HepG2 (cell line): ENCODE measurements around the gene BBS1. TPM values are rescaled to one million over a fixed set of nuclear protein-coding genes. Genes with fewer than 3 reads are reported as not detected.

ENCODE experiments used
- ATF7 ChIP-seq, 2 experiments: fragments of 450-650 bp in 1 of 2; sonication (generic) in 1 of 2; formaldehyde crosslinking in 1 of 2; IDR thresholded peaks; 2 replicates each; pipeline versions ENCODE4 v1.4.0 to v1.6.1; 2016 to 2020; ENCODE audit warnings: antibody characterized with exemption in 1 of 2, mild to moderate bottlenecking in 1 of 2, missing genetic modification reagents in 1 of 2
- DNMT1 ChIP-seq: sonication (generic); formaldehyde crosslinking; IDR thresholded peaks from 2 replicates; pipeline ENCODE4 v1.5.1; 2020; ENCODE audit warnings: mild to moderate bottlenecking, missing genetic modification reagents
- MED1 ChIP-seq: sonication (generic); formaldehyde crosslinking; IDR thresholded peaks from 2 replicates; pipeline ENCODE4 v1.4.0; 2020; ENCODE audit warnings: missing genetic modification reagents
- NFKB2 ChIP-seq: sonication (generic); formaldehyde crosslinking; IDR thresholded peaks from 2 replicates; pipeline ENCODE4 v1.4.0; 2020; ENCODE audit warnings: missing genetic modification reagents, borderline replicate concordance
- NR1H2 ChIP-seq: sonication (generic); formaldehyde crosslinking; IDR thresholded peaks from 2 replicates; pipeline ENCODE4 v1.8.1; 2022; ENCODE audit warnings: low read depth, missing genetic modification reagents, borderline replicate concordance
- RORA ChIP-seq: sonication (generic); formaldehyde crosslinking; IDR thresholded peaks from 2 replicates; pipeline ENCODE4 v1.5.0; 2020; ENCODE audit warnings: mild to moderate bottlenecking, missing genetic modification reagents, moderate library complexity
- SP5 ChIP-seq: IDR thresholded peaks from 2 replicates; pipeline ENCODE4 v1.6.1; 2016; ENCODE audit warnings: low read depth, borderline replicate concordance
- SRSF4 ChIP-seq: fragments of 200-400 bp; formaldehyde crosslinking; IDR thresholded peaks from one replicate; pipeline ENCODE4 v1.6.1; 2018; ENCODE audit warnings: mild to moderate bottlenecking, low read depth, low read length, moderate library complexity; ENCODE audit not compliant: poor library complexity, severe bottlenecking
- ZNF160 ChIP-seq: sonication (generic); formaldehyde crosslinking; IDR thresholded peaks from 2 replicates; pipeline ENCODE4 v1.8.0; 2022; ENCODE audit warnings: mild to moderate bottlenecking, inconsistent platforms, missing genetic modification reagents
- ZNF317 ChIP-seq: sonication (generic); formaldehyde crosslinking; IDR thresholded peaks from 2 replicates; pipeline ENCODE4 v1.5.0; 2020; ENCODE audit warnings: mild to moderate bottlenecking, missing genetic modification reagents
- ZNF441 ChIP-seq: sonication (generic); formaldehyde crosslinking; IDR thresholded peaks from 2 replicates; pipeline ENCODE4 v1.7.0; 2021; ENCODE audit warnings: missing genetic modification reagents, borderline replicate concordance
- ZNF451 ChIP-seq: sonication (generic); formaldehyde crosslinking; IDR thresholded peaks from 2 replicates; pipeline ENCODE4 v1.5.0; 2020; ENCODE audit warnings: mild to moderate bottlenecking, missing genetic modification reagents
- ZNF576 ChIP-seq: sonication (generic); formaldehyde crosslinking; IDR thresholded peaks from 2 replicates; pipeline ENCODE4 v1.4.0; 2020; ENCODE audit warnings: mild to moderate bottlenecking, missing genetic modification reagents
- ZNF580 ChIP-seq: IDR thresholded peaks from 2 replicates; pipeline ENCODE4 v1.6.1; 2016; ENCODE audit warnings: low read depth, borderline replicate concordance
- ZNF710 ChIP-seq: sonication (generic); formaldehyde crosslinking; IDR thresholded peaks from 2 replicates; pipeline ENCODE4 v1.5.0; 2020; ENCODE audit warnings: mild to moderate bottlenecking, missing genetic modification reagents, borderline replicate concordance
- ZNF781 ChIP-seq: sonication (generic); formaldehyde crosslinking; IDR thresholded peaks from 2 replicates; pipeline ENCODE4 v1.5.1; 2020; ENCODE audit warnings: borderline replicate concordance, mild to moderate bottlenecking, missing genetic modification reagents; ENCODE audit errors: not compliant biosample characterization
- ZSCAN31 ChIP-seq: sonication (generic); formaldehyde crosslinking; IDR thresholded peaks from 2 replicates; pipeline ENCODE4 v1.5.0; 2020; ENCODE audit warnings: low read depth, mild to moderate bottlenecking, missing genetic modification reagents
- polyA plus RNA-seq, 8 experiments: library from polyadenylated mRNA; depleted of rRNA in 3 of 8; stranded (reverse) in 7 of 8; unstranded in 1 of 8; fragments of >200 nt; fragmentation: Illumina TruSeq in 4 of 8; extraction: Trizol in 4 of 8; gene quantifications; 2 replicates each; pipeline versions ENCODE4 v1.2.1 to v1.2.3, GENCODE V29; 2011 to 2016; ENCODE audit warnings: low read depth in 4 of 8, missing spikeins in 1 of 8, mixed read lengths in 1 of 8; ENCODE audit not compliant: insufficient read depth in 1 of 8
- total RNA-seq, 5 experiments: library from RNA; depleted of rRNA; stranded (reverse); fragments of >200 nt; fragmentation: Illumina TruSeq; extraction: Trizol; gene quantifications; 2 replicates each; pipeline ENCODE4 v1.2.3, GENCODE V29; 2016; ENCODE audit warnings: low read depth in 1 of 5
- TF ChIP-seq, protein P1 (sequence below): sonication (generic); formaldehyde crosslinking; IDR thresholded peaks from 2 replicates; pipeline ENCODE4 v1.4.0; 2020; ENCODE audit warnings: missing genetic modification reagents
- TF ChIP-seq, protein P2 (sequence below): IDR thresholded peaks from 2 replicates; pipeline ENCODE4 v1.4.0; 2020; ENCODE audit warnings: mild to moderate bottlenecking, missing genetic modification reagents

Gene BBS1
- total and polyA plus RNA-seq, 2 of the 13 experiments (the other 11 are each of a cell fraction or from before 2014, with no cell fraction given), result 11.7 to 14.1 TPM

- TF ChIP-seq ZSCAN31, result peak; percentile 40; the same call in 1 of the 2 replicates
- TF ChIP-seq RORA (CRISPR knock-in tag), result no peak
- peak; percentile 63; the same call in 1 of the 2 replicates for TF ChIP-seq ZNF710 (CRISPR knock-in tag)
- TF ChIP-seq, protein P1, sequence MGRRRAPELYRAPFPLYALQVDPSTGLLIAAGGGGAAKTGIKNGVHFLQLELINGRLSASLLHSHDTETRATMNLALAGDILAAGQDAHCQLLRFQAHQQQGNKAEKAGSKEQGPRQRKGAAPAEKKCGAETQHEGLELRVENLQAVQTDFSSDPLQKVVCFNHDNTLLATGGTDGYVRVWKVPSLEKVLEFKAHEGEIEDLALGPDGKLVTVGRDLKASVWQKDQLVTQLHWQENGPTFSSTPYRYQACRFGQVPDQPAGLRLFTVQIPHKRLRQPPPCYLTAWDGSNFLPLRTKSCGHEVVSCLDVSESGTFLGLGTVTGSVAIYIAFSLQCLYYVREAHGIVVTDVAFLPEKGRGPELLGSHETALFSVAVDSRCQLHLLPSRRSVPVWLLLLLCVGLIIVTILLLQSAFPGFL (CRISPR knock-in tag), result no peak
- 0 out of 2 replicates have a peak, but pooled peaks have one; percentile 23 for TF ChIP-seq NR1H2 (CRISPR knock-in tag)
- 0 out of 2 replicates have a peak, but pooled peaks have one; percentile 59 for TF ChIP-seq ZNF160 (CRISPR knock-in tag)
- TF ChIP-seq ZNF317, result peak; percentile 60; the same call in 1 of the 2 replicates
- 0 out of 2 replicates have a peak, but pooled peaks have one; percentile 49 for TF ChIP-seq DNMT1
- TF ChIP-seq ZNF441 (CRISPR knock-in tag), result peak; percentile 46; the same call in 1 of the 2 replicates
- TF ChIP-seq ZNF576 (CRISPR knock-in tag), result no peak; the same call in 1 of the 2 replicates
- TF ChIP-seq ZNF781 (CRISPR knock-in tag), result no peak
- peak; percentile 62; the same call in 1 of the 2 replicates for TF ChIP-seq ZNF451 (CRISPR knock-in tag)
- TF ChIP-seq SP5 (CRISPR knock-in tag), result peak; percentile 92
- TF ChIP-seq ATF7 (IDR thresholded peaks at IDR 0.05), result no peak
- TF ChIP-seq ATF7 (CRISPR knock-in tag; IDR thresholded peaks at IDR 0.05), result no peak
- TF ChIP-seq MED1 (CRISPR knock-in tag), result peak; percentile 61
- TF ChIP-seq, protein P2, sequence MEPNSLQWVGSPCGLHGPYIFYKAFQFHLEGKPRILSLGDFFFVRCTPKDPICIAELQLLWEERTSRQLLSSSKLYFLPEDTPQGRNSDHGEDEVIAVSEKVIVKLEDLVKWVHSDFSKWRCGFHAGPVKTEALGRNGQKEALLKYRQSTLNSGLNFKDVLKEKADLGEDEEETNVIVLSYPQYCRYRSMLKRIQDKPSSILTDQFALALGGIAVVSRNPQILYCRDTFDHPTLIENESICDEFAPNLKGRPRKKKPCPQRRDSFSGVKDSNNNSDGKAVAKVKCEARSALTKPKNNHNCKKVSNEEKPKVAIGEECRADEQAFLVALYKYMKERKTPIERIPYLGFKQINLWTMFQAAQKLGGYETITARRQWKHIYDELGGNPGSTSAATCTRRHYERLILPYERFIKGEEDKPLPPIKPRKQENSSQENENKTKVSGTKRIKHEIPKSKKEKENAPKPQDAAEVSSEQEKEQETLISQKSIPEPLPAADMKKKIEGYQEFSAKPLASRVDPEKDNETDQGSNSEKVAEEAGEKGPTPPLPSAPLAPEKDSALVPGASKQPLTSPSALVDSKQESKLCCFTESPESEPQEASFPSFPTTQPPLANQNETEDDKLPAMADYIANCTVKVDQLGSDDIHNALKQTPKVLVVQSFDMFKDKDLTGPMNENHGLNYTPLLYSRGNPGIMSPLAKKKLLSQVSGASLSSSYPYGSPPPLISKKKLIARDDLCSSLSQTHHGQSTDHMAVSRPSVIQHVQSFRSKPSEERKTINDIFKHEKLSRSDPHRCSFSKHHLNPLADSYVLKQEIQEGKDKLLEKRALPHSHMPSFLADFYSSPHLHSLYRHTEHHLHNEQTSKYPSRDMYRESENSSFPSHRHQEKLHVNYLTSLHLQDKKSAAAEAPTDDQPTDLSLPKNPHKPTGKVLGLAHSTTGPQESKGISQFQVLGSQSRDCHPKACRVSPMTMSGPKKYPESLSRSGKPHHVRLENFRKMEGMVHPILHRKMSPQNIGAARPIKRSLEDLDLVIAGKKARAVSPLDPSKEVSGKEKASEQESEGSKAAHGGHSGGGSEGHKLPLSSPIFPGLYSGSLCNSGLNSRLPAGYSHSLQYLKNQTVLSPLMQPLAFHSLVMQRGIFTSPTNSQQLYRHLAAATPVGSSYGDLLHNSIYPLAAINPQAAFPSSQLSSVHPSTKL (CRISPR knock-in tag), result peak; percentile 57; the same call in 1 of the 2 replicates
- peak; percentile 79; the same call in 1 of the 2 replicates for TF ChIP-seq NFKB2 (CRISPR knock-in tag)
- 0 out of 2 replicates have a peak, but pooled peaks have one; percentile 25 for TF ChIP-seq ZNF580 (CRISPR knock-in tag)
- no peak for TF ChIP-seq SRSF4
Measured at GRCh38 chr11:66510271-66510989, at the start of gene BBS1 (continued).
